NCI-H526 treated with DMSO at 0.1 percent for 48 hours (cell line): ENCODE measurements around the gene ZSWIM8.
"Not testable (repeated sequence)": the region's sequence is repeated elsewhere in the genome, so short reads cannot be mapped to it uniquely, and the experiment has no call there.

Experiments
- DNase-seq: peaks from one replicate; lab custom pipeline; 2025; lab: John Stamatoyannopoulos, UW

Gene ZSWIM8

GRCh38 chr10:73814276-73814895, 29.0 kb downstream of the ZSWIM8 start:
- DNase-seq = no peak

DNA sequence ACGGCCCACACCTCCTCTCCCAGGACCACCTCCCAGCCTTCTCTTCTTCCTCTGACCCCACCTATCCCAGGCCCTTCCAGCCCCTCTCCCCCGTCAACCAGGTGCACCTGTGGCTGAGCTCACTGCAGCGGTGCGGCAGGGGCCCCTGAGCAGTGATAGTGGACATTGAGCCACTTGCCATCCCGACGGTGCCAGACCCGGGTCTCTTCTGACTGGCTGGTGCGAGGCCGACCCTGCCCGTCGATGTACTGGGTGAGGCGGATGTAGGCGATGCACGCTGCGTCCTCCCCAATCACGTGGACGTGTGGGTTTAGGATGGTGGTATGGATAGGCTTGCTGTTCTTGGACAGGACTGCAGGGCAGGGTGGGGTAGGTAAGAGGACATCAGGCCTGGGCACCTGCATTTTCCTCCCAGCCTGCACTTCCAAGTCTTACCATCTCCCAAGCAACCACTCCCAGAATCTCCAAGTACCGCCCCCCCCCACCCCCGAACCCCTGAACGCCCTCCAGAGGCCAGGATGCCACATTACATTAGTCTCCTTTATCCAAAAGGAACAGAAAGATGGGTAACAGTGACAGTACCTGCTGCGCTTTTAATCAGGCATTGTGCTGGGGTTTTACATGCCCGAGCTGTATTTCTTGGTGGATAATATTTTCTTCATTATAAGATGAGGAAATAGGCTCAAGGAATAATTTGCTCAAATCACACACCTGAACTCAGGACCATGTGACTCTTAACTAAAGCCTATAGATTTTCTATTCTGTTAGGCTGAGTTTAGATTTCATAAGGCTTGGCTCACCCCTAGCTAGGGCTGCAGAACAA, 29.7 kb downstream of the ZSWIM8 start:
- DNase-seq = no peak

DNA sequence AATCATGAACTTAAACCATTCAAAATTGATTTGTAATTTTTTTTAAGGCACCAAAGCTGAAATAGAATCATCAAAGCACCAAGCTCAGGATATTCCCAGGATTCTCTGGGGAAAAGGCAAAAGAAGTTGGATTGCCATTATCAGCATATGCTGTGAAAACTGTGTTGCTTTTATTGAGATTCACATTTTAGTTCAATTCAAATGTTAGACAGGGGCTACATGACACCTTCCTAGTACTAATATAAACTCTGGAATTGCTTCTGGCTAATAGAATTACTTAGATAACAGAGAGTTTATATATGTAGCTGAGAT, 30.3 kb downstream of the ZSWIM8 start:
- DNase-seq = no peak

GRCh38 chr10:73816917-73817729, 31.7 kb downstream of the ZSWIM8 start:
- DNase-seq = no peak

- no peak for DNase-seq
These were observed 32.4 kb downstream of the ZSWIM8 start for GRCh38 chr10:73817826-73818225.

DNA sequence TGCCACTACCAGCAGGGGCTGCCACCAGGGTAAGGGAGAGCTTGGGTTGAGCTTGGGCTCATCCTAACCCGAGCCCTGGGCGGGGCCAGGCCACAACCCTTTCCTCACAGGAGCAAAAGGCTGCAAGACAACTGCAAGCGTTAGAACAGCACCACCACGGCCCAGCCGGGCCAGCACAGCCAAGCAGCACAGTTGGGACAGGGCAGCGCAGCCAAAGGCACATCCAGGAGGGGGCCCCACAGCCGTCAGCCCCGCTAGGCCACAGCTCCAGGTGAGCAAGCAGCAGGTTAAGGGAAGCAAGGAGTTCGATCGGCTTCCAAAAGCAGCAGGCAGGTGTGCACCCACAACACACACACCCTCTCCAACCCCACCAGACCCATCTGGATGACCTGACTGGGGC, 33.0 kb downstream of the ZSWIM8 start:
- no peak for DNase-seq

DNA sequence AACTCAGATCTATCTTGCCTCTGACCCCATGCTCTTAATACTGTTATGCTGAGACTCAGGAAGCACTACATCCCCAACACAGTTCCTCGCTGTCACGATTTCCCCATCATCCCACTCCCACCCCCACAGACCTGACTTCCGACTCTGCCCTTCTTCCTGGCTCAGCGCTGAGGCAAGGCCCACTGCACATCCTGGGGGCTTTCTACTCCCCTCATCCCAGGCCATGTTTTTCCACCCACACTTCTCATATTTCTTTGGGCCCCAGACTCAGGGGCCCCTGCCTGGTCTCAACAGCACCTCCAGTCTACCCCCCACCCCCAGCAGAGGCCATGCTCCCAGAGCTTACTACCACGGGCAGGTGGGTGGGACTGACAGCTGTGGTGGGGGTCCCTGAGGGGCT, 33.7 kb downstream of the ZSWIM8 start:
- no peak for DNase-seq

- no peak for DNase-seq
These were observed 34.2 kb downstream of the ZSWIM8 start for GRCh38 chr10:73819513-73820093.

DNA sequence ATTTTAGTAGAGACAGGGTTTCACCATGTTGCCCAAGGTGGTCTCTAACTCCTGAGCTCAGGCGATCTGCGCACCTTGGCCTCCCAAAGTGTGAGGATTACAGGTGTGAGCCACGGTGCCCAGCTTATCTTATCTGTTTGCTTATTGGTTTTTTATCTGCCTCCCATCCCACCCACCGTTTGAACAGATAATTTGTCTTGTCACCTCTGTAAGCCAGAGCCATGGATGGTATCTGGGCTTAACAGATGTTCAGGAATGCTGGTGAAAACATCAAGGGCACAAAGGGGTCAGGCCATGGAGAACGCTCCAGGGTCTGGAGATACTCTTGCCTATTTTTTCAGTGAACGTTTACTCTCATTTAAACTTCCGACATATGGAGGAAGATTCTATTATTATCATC, 38.0 kb downstream of the ZSWIM8 start:
- DNase-seq = no peak

GRCh38 chr10:73824146-73824725, 38.8 kb downstream of the ZSWIM8 start:
- DNase-seq = no peak

- DNase-seq = no peak
These were observed 42.1 kb downstream of the ZSWIM8 start for GRCh38 chr10:73827346-73828089.

DNA sequence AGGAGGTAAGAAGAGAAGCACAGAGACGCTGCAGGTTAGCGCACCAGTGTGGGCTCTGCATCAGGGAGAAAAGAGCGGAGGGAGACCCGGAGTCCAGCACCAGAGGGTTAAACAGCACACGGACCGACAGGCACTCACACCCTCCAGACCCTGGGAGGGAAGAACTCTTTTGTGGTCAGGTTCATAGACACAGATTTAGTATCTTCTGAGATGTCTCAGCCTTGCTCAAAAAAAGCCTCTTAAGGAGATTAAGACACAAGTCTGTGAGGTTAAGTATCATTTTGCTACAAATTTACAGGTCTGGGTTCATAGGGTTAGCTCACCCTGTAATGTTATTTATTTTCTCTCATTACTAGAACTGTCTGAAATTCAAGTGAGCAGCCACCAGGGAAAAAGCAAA, 42.8 kb downstream of the ZSWIM8 start:
- DNase-seq = no peak

GRCh38 chr10:73829090-73829489, 43.7 kb downstream of the ZSWIM8 start:
- not testable (repeated sequence) for DNase-seq

- no peak for DNase-seq
These were observed 51.1 kb downstream of the ZSWIM8 start for GRCh38 chr10:73836427-73836980.

DNA sequence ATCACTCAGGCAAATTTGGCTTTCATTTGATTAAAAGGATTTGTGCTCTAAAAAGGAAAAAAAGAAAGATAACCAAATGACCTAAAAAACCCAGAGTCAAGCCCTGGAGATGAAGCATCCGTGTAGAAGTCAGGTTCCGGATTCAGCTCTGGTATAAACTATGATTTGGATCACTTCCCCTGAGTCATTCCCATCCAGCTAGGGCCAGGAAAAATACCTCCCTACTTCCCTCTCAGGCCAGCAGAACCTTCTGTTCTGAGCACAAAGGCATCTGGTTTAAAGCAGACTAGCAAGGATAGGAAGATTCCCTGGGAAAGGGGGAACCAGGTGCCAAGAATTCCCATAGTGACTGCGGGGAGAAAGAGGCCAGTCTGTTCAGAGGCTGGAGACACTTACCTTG, 51.7 kb downstream of the ZSWIM8 start:
- no peak for DNase-seq

DNA sequence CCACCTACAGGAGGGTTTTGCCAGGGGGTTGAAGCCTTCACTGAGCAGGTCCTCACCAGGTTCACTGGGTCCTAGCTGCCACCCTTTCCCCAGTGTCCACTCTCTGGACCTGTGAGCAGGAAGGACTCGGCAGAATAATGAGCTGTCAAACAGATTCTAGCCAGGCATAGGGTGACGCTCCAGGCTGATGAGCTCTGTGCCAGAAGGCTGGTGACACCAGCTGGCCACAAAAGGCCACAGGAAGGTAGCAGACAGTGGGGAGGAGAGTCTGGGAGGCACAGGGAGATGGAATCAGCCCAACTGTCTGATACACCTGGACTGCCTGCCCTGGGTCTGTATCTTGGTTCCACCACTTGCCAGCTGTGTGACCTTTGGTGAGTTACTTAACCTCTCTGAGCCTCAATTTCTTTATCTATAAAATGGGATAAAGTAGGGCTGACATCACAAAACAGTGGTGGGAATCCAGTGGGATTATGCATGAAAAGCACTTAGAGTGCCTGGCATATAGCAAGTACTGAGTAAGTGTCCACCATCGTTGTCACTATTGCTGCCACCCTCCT, 52.7 kb downstream of the ZSWIM8 start:
- no peak for DNase-seq

GRCh38 chr10:73838827-73839226, 53.4 kb downstream of the ZSWIM8 start:
- no peak for DNase-seq

DNA sequence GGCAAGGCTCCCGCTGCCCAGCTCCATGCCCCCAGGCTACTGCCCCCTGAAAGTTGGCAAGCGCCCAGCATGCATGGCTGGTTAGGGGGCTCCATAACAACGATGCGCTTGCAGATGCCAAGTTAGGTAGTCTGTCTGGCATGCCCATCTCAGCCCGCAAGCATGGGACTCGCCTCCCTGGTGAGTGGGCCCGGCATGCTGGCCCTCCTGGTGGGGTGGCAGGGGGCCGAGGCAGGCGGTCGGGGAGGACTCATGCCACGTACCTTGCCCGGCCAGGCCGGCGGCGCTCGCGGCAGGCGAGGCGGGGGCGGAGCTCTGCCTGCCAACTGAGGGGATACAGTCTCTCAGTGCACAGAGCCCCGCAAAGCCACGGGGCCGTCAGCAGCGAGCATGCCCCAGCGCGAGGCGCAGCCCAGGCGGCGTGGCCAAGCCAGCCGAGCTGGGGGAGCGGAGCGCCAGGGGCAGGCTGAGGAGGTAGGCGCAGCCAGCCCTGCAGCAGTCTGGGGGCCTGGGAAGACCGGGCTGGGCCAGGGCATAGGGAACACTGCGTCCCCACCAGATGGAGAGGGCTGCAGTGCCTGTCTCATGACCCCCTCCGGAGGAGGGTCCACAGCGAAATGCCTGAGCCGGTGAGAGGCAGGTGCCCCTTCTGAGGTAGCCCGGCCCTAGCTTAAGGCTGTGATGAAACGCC, 54.0 kb downstream of the ZSWIM8 start:
- DNase-seq = no peak

DNA sequence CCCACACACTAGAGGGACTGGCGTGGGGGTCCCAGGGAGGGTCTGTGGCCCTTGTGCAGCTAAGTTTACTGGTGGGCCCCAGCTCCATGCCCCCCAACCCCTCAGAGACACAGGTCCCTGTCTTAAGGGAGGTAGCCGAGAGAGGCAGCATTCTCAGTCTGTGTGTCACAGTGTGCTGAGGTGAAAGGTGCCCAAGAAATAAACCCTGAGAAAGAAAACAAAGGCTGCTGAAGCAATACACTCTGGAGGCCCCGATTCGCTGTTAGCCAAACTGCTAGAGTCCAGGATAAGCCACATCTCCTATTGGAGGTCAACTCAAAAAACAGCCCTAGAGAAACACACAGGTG, 54.6 kb downstream of the ZSWIM8 start:
- no peak for DNase-seq

- no peak for DNase-seq
These were observed 55.1 kb downstream of the ZSWIM8 start for GRCh38 chr10:73840403-73841060.
